ENCODE measurements around the gene CPXM1.

GRCh38 chr20:2771631-2772080, 28.8 kb downstream of the CPXM1 start:
- TF ChIP-seq CTCF (conservative IDR thresholded peaks at IDR 0.05; ENCODE audit: low read length) (no peak), EZH2phosphoT487 (IDR thresholded peaks at IDR 0.05; ENCODE audit: borderline replicate concordance) (no peak)

All from Loucy (cell line).